Measurements from ENCODE around the gene SPATC1L. TPM values are rescaled to one million over a fixed set of nuclear protein-coding genes. Genes with fewer than 3 reads are reported as not detected.

Gene SPATC1L
- total RNA-seq, 2 experiments from 2014 or later: 8.0 to 9.8 TPM

- no peaks in the 10 kb centered on the region for H3K9me3 Mint-ChIP-seq
- intact Hi-C loops (cut with micrococcal nuclease): no loop called here
- H3K4me1 Mint-ChIP-seq (ENCODE audit: low read depth): no peaks in the 10 kb centered on the region
- no peak overlapping the region for H3K4me3 Mint-ChIP-seq
- CTCF ChIA-PET: no interaction called here
- H3K36me3 Mint-ChIP-seq (ENCODE audit: low read depth): no peaks in the 10 kb centered on the region
- no peak overlapping the region for H3K27ac Mint-ChIP-seq
- no peaks in the 10 kb centered on the region for H3K27me3 Mint-ChIP-seq (ENCODE audit: low read depth)
- DNase-seq: peak; percentile 2
Observed at GRCh38 chr21:46122237-46122671, 62.0 kb downstream of the SPATC1L start.

GRCh38 chr21:46121286-46122221, 62.7 kb downstream of the SPATC1L start:
- intact Hi-C loops (cut with micrococcal nuclease): no loop called here
- CTCF ChIA-PET: no interaction called here
- no peaks in the 10 kb centered on the region for H3K27me3 Mint-ChIP-seq (ENCODE audit: low read depth)
- no peaks in the 10 kb centered on the region for H3K36me3 Mint-ChIP-seq (ENCODE audit: low read depth)
- DNase-seq: peak; percentile 3
- no peak overlapping the region for H3K27ac Mint-ChIP-seq
- H3K9me3 Mint-ChIP-seq: no peaks in the 10 kb centered on the region
- no peak overlapping the region for H3K4me3 Mint-ChIP-seq
- H3K4me1 Mint-ChIP-seq (ENCODE audit: low read depth): no peaks in the 10 kb centered on the region

DNA sequence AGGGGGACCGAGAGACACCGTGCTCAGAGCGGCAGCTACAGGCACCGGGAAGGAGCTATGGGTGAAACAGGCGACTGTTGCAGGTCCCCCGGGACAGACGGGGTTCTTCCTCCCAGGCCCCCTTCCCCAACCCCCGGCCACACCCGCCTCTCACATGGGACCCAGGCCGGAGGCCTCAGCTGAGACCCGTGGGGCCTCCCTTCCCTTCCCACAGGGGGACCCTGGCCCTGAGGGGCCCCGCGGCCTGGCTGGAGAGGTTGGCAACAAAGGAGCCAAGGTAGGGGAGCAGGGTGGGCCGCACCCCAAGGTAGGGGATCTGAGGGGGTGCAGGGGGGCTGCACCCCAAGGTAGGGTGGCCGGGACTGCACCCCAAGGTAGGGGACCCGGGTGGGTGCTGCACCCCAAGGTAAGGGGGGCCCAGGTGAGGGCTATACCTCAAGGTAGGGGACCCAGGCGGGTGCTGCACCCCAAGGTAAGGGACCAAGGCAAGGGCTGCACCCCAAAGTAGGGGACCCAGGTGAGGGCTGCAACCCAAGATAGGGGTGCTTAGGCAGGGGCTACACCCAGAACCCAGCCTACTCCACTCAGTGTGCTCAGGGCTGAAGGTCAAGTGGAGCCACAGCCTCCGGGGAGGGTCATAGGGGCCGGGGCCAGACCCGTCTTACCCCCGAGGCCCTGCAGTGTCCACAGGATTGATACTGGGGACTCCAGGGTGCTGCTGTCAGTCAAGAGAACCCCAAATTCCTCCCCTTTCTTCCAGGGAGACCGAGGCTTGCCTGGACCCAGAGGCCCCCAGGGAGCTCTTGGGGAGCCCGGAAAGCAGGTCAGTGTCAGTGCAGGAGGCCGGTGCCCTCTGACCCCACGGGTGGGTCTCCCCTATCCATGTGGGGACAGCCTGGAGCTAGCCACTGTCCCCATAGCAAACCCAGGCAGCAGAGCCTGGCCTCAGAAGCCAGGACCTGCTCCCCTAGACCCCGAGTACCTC, 63.7 kb downstream of the SPATC1L start:
- H3K9me3 Mint-ChIP-seq: no peaks in the 10 kb centered on the region
- CTCF ChIA-PET: no interaction called here

GRCh38 chr21:46119637-46120271, 64.5 kb downstream of the SPATC1L start:
- no peak for DNase-seq
- peaks cover 3% of the 10 kb centered on the region for H3K9me3 Mint-ChIP-seq
- no peaks in the 10 kb centered on the region for H3K36me3 Mint-ChIP-seq (ENCODE audit: low read depth)
- no peak overlapping the region for H3K27ac Mint-ChIP-seq
- H3K4me1 Mint-ChIP-seq (ENCODE audit: low read depth): no peaks in the 10 kb centered on the region
- no peak overlapping the region for H3K4me3 Mint-ChIP-seq
- no peaks in the 10 kb centered on the region for H3K27me3 Mint-ChIP-seq (ENCODE audit: low read depth)
- intact Hi-C loops (cut with micrococcal nuclease): no loop called here
- CTCF ChIA-PET: no interaction called here

More for the DNA sequence above, 63.7 kb downstream of the SPATC1L start:
- no peak for DNase-seq
- no peaks in the 10 kb centered on the region for H3K27me3 Mint-ChIP-seq (ENCODE audit: low read depth)
- intact Hi-C loops (cut with micrococcal nuclease): no loop called here
- H3K4me1 Mint-ChIP-seq (ENCODE audit: low read depth): no peaks in the 10 kb centered on the region
- no peak overlapping the region for H3K27ac Mint-ChIP-seq
- H3K4me3 Mint-ChIP-seq: no peak overlapping the region
- H3K36me3 Mint-ChIP-seq (ENCODE audit: low read depth): no peaks in the 10 kb centered on the region

- Mint-ChIP-seq H3K9me3 (peaks cover 4% of the 10 kb centered on the region), H3K4me1 (ENCODE audit: low read depth) (no peaks in the 10 kb centered on the region), H3K27ac (no peak overlapping the region), H3K4me3 (no peak overlapping the region), H3K36me3 (ENCODE audit: low read depth) (no peaks in the 10 kb centered on the region), H3K27me3 (ENCODE audit: low read depth) (no peaks in the 10 kb centered on the region)
- CTCF ChIA-PET: no interaction called here
- intact Hi-C loops (cut with micrococcal nuclease): no loop called here
- DNase-seq: no peak
Observed at GRCh38 chr21:46119144-46119636, 65.1 kb downstream of the SPATC1L start.

DNA sequence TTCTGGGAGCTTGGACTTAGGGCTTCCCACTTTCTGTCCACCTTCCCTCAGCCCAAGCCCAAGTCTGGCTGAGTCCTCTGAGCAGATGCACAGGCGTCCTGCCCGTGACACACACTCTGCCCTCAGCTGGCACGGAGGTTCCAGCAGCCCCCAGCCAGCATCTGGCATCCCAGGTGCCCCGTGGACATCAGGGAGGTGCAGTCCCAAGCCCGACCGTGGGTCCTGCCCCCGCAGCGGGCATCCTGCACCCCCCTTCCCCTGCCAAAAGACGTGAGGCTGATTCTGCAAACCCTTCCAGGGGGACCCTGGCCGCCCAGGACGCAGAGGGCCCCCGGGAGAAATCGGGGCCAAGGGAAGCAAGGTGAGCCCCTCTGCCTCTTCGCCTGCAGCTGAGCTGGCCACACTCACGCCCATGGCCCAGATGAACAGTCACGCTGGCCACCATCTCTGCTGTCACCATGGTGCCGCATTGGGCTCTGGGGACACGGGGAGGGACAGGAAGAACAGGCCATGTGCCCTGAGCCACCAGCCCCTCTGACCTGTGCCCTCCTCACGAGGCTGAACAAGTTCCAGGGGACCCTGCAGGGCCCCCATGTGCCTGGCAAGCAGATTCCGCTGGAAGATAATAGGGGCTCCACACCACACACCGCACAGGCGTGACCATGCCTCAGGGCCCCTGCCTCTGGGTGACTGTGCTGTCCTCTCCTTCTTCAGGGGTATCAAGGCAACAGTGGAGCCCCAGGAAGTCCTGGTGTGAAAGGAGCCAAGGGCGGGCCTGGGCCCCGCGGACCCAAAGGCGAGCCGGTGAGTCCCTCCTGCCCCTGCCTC, 65.7 kb downstream of the SPATC1L start:
- H3K4me1 Mint-ChIP-seq (ENCODE audit: low read depth): no peaks in the 10 kb centered on the region
- no peaks in the 10 kb centered on the region for H3K36me3 Mint-ChIP-seq (ENCODE audit: low read depth)
- no peak overlapping the region for H3K27ac Mint-ChIP-seq
- no peak overlapping the region for H3K4me3 Mint-ChIP-seq
- DNase-seq: no peak
- peaks cover 4% of the 10 kb centered on the region for H3K9me3 Mint-ChIP-seq
- intact Hi-C loops (cut with micrococcal nuclease): no loop called here
- no peaks in the 10 kb centered on the region for H3K27me3 Mint-ChIP-seq (ENCODE audit: low read depth)
- CTCF ChIA-PET: no interaction called here

GRCh38 chr21:46117586-46118315, 66.5 kb downstream of the SPATC1L start:
- DNase-seq: no peak
- Mint-ChIP-seq H3K36me3 (ENCODE audit: low read depth) (peaks cover 1% of the 10 kb centered on the region), H3K27ac (no peak overlapping the region), H3K27me3 (ENCODE audit: low read depth) (no peaks in the 10 kb centered on the region), H3K4me1 (ENCODE audit: low read depth) (no peaks in the 10 kb centered on the region), H3K9me3 (peaks cover 4% of the 10 kb centered on the region), H3K4me3 (no peak overlapping the region)
- CTCF ChIA-PET: interaction anchor here (1.1 kb wide), 1 partner anchor 25 kb away, joined by 3 read pairs; no protein-coding TSS in a partner anchor
- intact Hi-C loops (cut with micrococcal nuclease): no loop called here

- Mint-ChIP-seq H3K36me3 (ENCODE audit: low read depth) (peaks cover 1% of the 10 kb centered on the region), H3K9me3 (peaks cover 4% of the 10 kb centered on the region), H3K27me3 (ENCODE audit: low read depth) (no peaks in the 10 kb centered on the region), H3K27ac (no peak overlapping the region), H3K4me1 (ENCODE audit: low read depth) (no peaks in the 10 kb centered on the region), H3K4me3 (no peak overlapping the region)
- intact Hi-C loops (cut with micrococcal nuclease): no loop called here
- no peak for DNase-seq
- CTCF ChIA-PET: interaction anchor here (1.1 kb wide), 1 partner anchor 26 kb away, joined by 3 read pairs; no protein-coding TSS in a partner anchor
Observed at GRCh38 chr21:46116776-46117585, 67.3 kb downstream of the SPATC1L start.

DNA sequence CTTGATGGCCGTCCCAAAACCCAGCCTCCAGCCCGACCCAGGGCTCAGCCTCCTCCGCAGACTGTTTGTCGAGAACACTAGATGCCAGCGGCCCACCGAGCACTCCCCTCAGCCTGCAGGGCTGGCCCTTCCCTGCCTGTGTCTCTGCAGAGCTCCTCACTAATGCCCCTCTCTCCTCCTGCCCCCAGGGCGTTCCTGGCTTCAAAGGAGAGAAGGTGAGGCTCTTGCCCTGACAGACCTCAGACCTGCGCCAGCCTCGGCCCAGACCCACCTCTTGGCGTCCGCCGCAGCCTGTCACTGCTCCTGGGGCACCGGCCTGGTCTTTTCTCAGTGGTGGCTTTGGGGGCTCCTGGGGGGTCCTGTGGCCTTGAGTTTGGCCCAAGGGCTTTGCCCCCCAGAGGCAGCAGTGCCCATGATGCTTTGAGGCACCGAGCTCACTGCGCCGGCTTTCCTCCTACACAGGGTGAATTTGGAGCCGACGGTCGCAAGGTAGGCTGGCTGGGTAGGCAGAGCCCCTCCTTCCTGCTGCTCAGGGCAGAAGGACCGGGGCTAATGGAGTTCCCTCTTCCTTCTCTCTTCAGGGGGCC, 68.0 kb downstream of the SPATC1L start:
- H3K36me3 Mint-ChIP-seq (ENCODE audit: low read depth): peaks cover 1% of the 10 kb centered on the region
- CTCF ChIA-PET: interaction anchor here (1.1 kb wide), 1 partner anchor 146 kb away, joined by 3 read pairs; no protein-coding TSS in a partner anchor
- no peak overlapping the region for H3K4me3 Mint-ChIP-seq
- H3K9me3 Mint-ChIP-seq: peaks cover 4% of the 10 kb centered on the region
- no peaks in the 10 kb centered on the region for H3K4me1 Mint-ChIP-seq (ENCODE audit: low read depth)
- no peaks in the 10 kb centered on the region for H3K27me3 Mint-ChIP-seq (ENCODE audit: low read depth)
- no peak for DNase-seq
- no peak overlapping the region for H3K27ac Mint-ChIP-seq
- intact Hi-C loops (cut with micrococcal nuclease): no loop called here

Measured in activated naive CD4-positive, alpha-beta T cell treated with anti-CD3 and anti-CD28 coated beads for 36 hours (primary cell).